ENCODE measurements around the gene WFDC1. TPM values are rescaled to one million over a fixed set of nuclear protein-coding genes. Genes with fewer than 3 reads are reported as not detected.
A peak's percentile ranks its signal among the peaks of the same experiment; 100 is the strongest.

WFDC1 gene
- total and polyA plus RNA-seq, 4 donors, result 1.0 to 5.2 (median 2.9) TPM

- no peak overlapping the region for H3K4me3 ChIP-seq (ENCODE audit: low read depth in 1 of 3, low read length in 3 of 3)
- TF ChIP-seq CTCF (IDR thresholded peaks at IDR 0.05; ENCODE audit: low read depth, low read length, missing input control) (no peak), EGR1 (IDR thresholded peaks at IDR 0.05; ENCODE audit: low read depth in 2 of 2) (no peak), FOXA1 (IDR thresholded peaks at IDR 0.05) (no peak), MAX (IDR thresholded peaks at IDR 0.05) (no peak), HNF4G (IDR thresholded peaks at IDR 0.05) (no peak), RXRA (IDR thresholded peaks at IDR 0.05) (no peak), TAF1 (conservative IDR thresholded peaks at IDR 0.05) (no peak), ZBTB33 (IDR thresholded peaks at IDR 0.05) (no peak), YY1 (IDR thresholded peaks at IDR 0.05) (no peak), HNF4A (conservative IDR thresholded peaks at IDR 0.05) (no peak), GABPA (IDR thresholded peaks at IDR 0.05 in 1 of 2, conservative IDR thresholded peaks at IDR 0.05 in 1 of 2) (no peak), NR2F2 (IDR thresholded peaks at IDR 0.05) (no peak), RAD21 (IDR thresholded peaks at IDR 0.05) (no peak), JUND (IDR thresholded peaks at IDR 0.05) (no peak), SP1 (IDR thresholded peaks at IDR 0.05) (no peak), FOXA2 (IDR thresholded peaks at IDR 0.05) (no peak)
- TF ChIP-seq, protein P1, sequence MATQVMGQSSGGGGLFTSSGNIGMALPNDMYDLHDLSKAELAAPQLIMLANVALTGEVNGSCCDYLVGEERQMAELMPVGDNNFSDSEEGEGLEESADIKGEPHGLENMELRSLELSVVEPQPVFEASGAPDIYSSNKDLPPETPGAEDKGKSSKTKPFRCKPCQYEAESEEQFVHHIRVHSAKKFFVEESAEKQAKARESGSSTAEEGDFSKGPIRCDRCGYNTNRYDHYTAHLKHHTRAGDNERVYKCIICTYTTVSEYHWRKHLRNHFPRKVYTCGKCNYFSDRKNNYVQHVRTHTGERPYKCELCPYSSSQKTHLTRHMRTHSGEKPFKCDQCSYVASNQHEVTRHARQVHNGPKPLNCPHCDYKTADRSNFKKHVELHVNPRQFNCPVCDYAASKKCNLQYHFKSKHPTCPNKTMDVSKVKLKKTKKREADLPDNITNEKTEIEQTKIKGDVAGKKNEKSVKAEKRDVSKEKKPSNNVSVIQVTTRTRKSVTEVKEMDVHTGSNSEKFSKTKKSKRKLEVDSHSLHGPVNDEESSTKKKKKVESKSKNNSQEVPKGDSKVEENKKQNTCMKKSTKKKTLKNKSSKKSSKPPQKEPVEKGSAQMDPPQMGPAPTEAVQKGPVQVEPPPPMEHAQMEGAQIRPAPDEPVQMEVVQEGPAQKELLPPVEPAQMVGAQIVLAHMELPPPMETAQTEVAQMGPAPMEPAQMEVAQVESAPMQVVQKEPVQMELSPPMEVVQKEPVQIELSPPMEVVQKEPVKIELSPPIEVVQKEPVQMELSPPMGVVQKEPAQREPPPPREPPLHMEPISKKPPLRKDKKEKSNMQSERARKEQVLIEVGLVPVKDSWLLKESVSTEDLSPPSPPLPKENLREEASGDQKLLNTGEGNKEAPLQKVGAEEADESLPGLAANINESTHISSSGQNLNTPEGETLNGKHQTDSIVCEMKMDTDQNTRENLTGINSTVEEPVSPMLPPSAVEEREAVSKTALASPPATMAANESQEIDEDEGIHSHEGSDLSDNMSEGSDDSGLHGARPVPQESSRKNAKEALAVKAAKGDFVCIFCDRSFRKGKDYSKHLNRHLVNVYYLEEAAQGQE (IDR thresholded peaks at IDR 0.05), result no peak
- TF ChIP-seq, protein P2, sequence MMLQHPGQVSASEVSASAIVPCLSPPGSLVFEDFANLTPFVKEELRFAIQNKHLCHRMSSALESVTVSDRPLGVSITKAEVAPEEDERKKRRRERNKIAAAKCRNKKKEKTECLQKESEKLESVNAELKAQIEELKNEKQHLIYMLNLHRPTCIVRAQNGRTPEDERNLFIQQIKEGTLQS (IDR thresholded peaks at IDR 0.05), result no peak
- H3K9me3 ChIP-seq (ENCODE audit: control insufficient read depth in 4 of 4, low read length in 3 of 4), result no peaks in the 10 kb centered on the region
- WGBS, result 70% methylated on average over 28 of the region's 28 CpGs
- no peaks in the 10 kb centered on the region for H3K4me1 ChIP-seq (ENCODE audit: control insufficient read depth in 4 of 4, insufficient read depth in 4 of 4, low read length in 3 of 4)
- peaks cover 0 to 8% (median under 1%) of the 10 kb centered on the region in 4 donors for H3K27me3 ChIP-seq (ENCODE audit: control insufficient read depth in 4 of 4, insufficient read depth in 4 of 4, low read length in 3 of 4)
- no peak overlapping the region for H3K9ac ChIP-seq (ENCODE audit: low read depth in 1 of 2, low read length in 2 of 2)
- H3K36me3 ChIP-seq (ENCODE audit: control insufficient read depth in 4 of 4, insufficient read depth in 3 of 4, low read depth in 1 of 4, low read length in 3 of 4), result no peaks in the 10 kb centered on the region
- peak overlapping the region; percentile 23 to 38 for H3K27ac ChIP-seq (ENCODE audit: low read depth in 1 of 2, low read length in 2 of 2)
- no peak for DNase-seq (ENCODE audit: low spot score)
Observed at GRCh38 chr16:84302111-84302954, 7.7 kb downstream of the WFDC1 start.

Measured in liver (tissue), 9 donors.